Prostate gland (tissue), 2 donors: Measurements from ENCODE around the gene NAPB. TPM values are rescaled to one million over a fixed set of nuclear protein-coding genes. Genes with fewer than 3 reads are reported as not detected.

Source experiments
- DNase-seq: peaks from one replicate; pipeline ENCODE4 v3.0.0-alpha.2; 2019; ENCODE audit warnings: low spot score
- H3K27ac ChIP-seq, 2 donors: fragments of 200-600 bp; sonication (generic); 2 replicates each; pipeline ENCODE4 v1.5.1; 2017 to 2019
- H3K27me3 ChIP-seq: fragments of 200-600 bp; sonication (generic); replicated peaks from 2 replicates; pipeline ENCODE4 v1.5.1; 2019; ENCODE audit not compliant: insufficient read depth
- H3K36me3 ChIP-seq, 2 donors: fragments of 200-600 bp; sonication (generic); 1 replicate in 1 of 2; 2 replicates in 1 of 2; pipeline versions ENCODE4 v1.5.1 to v1.8.1; 2017 to 2019
- H3K4me1 ChIP-seq: fragments of 200-600 bp; sonication (generic); replicated peaks from 2 replicates; pipeline ENCODE4 v1.5.1; 2019
- H3K4me3 ChIP-seq, 2 donors: fragments of 200-600 bp; sonication (generic); 2 replicates each; pipeline ENCODE4 v1.5.1; 2017 to 2019
- H3K9me3 ChIP-seq: fragments of 200-600 bp; sonication (generic); 2 replicates; pipeline ENCODE4 v1.5.1; 2017
- CTCF ChIP-seq, 4 experiments: fragments of 200-600 bp in 2 of 4; fragments of 450-650 bp in 2 of 4; sonication (generic) in 2 of 4; IDR thresholded peaks; 1 replicate in 3 of 4; 2 replicates in 1 of 4; pipeline ENCODE4 v1.5.1; 2016 to 2019; ENCODE audit warnings: antibody characterized with exemption in 4 of 4, mild to moderate bottlenecking in 2 of 4, moderate library complexity in 2 of 4
- POLR2A ChIP-seq: fragments of 450-650 bp; IDR thresholded peaks from one replicate; pipeline ENCODE4 v1.6.1; 2016; ENCODE audit warnings: antibody characterized with exemption, mild to moderate bottlenecking
- POLR2AphosphoS5 ChIP-seq: sonication (generic); formaldehyde crosslinking; IDR thresholded peaks from one replicate; pipeline ENCODE4 v1.6.1; 2017; ENCODE audit warnings: antibody characterized with exemption
- WGBS: methylation state at CpG from one replicate; pipeline ENCODE4 v1.1.5; 2018; 5-methylcytosine and 5-hydroxymethylcytosine counted together
- intact Hi-C: fragments of 100-400 bp; cut with DNase I; formaldehyde crosslinking; loops from one replicate; pipeline ENCODE4 v1.14.2; 2022
- total RNA-seq, 2 donors: library from RNA; depleted of rRNA; stranded (reverse); fragments of >200 nt; gene quantifications; one replicate each; pipeline ENCODE4 v1.1.0, GENCODE V29; 2016

Gene NAPB
- total RNA-seq, 2 donors from 2014 or later: 8.1 to 24.3 TPM

GRCh38 chr20:23412026-23412425 is 9.3 kb downstream of the NAPB start:
- intact Hi-C loops: no loop called here
- WGBS: 45% methylated on average over 1 of the region's 1 CpG
- Histone ChIP-seq H3K4me3 (no peak overlapping the region), H3K27ac (no peak overlapping the region), H3K36me3 (no peaks in the 10 kb centered on the region), H3K27me3 (no peaks in the 10 kb centered on the region), H3K4me1 (no peaks in the 10 kb centered on the region), H3K9me3 (no peaks in the 10 kb centered on the region)
- no peak for DNase-seq
- TF ChIP-seq CTCF (IDR thresholded peaks at IDR 0.05) (no peak), POLR2AphosphoS5 (no peak), POLR2A (no peak)

- H3K27ac ChIP-seq: no peak overlapping the region
- no peak for DNase-seq
- TF ChIP-seq POLR2AphosphoS5: no peak
- TF ChIP-seq POLR2A: no peak
- TF ChIP-seq CTCF (IDR thresholded peaks at IDR 0.05): no peak
- no peaks in the 10 kb centered on the region for H3K9me3 ChIP-seq
- H3K4me3 ChIP-seq: no peak overlapping the region
- intact Hi-C loops: no loop called here
- no peaks in the 10 kb centered on the region for H3K27me3 ChIP-seq
- H3K4me1 ChIP-seq: no peaks in the 10 kb centered on the region
- 93% methylated on average over 3 of the region's 3 CpGs for WGBS
- H3K36me3 ChIP-seq: no peaks in the 10 kb centered on the region
Observed at GRCh38 chr20:23410916-23411695, 10.2 kb downstream of the NAPB start.

GRCh38 chr20:23409800-23410199 is 11.5 kb downstream of the NAPB start:
- DNase-seq: no peak
- WGBS: 81% methylated on average over 3 of the region's 3 CpGs
- no peak for TF ChIP-seq CTCF (IDR thresholded peaks at IDR 0.05)
- no peak for TF ChIP-seq POLR2AphosphoS5
- no peak for TF ChIP-seq POLR2A
- H3K27ac ChIP-seq: no peak overlapping the region
- intact Hi-C loops: no loop called here
- H3K4me3 ChIP-seq: no peak overlapping the region
- no peaks in the 10 kb centered on the region for H3K4me1 ChIP-seq
- H3K9me3 ChIP-seq: no peaks in the 10 kb centered on the region
- no peaks in the 10 kb centered on the region for H3K36me3 ChIP-seq
- H3K27me3 ChIP-seq: no peaks in the 10 kb centered on the region

GRCh38 chr20:23408957-23409356 is 12.3 kb downstream of the NAPB start:
- H3K9me3 ChIP-seq: no peaks in the 10 kb centered on the region
- no peak overlapping the region for H3K4me3 ChIP-seq
- 93% methylated on average over 2 of the region's 2 CpGs for WGBS
- intact Hi-C loops: no loop called here
- no peaks in the 10 kb centered on the region for H3K27me3 ChIP-seq
- no peaks in the 10 kb centered on the region for H3K4me1 ChIP-seq
- no peak overlapping the region for H3K27ac ChIP-seq
- DNase-seq: no peak
- TF ChIP-seq POLR2AphosphoS5: no peak
- no peaks in the 10 kb centered on the region for H3K36me3 ChIP-seq

DNA sequence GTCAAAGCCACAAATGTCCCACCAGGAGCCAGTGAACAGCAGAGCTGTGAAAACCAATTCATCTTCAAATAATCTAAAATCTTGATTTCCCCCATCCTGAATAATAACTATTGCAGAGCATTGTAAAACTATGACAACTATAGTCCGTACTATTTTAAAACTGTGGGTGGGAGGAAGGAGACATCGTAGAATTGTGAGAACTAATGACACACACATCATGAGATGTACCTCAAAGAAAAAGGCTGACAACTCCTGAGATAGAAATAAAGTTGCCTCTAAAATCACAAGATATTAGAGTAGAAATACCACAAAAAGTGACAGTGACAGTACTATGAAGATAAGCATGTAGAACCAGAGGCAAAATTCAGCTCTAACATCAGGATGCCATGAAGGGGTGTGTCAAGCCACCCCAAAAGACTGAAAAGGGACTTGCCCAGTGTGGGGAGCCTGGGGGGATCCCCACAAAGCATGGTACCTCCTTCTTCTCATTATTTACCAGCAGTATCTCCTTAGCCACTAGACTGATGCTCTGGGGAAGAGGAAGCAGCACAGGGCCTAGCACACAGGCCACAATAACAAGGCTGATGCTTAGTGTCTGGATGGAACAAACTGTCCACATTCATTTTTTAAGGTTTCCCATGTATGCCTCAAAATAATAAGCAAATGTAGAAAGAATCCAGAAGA is 13.4 kb downstream of the NAPB start:
- no peak overlapping the region for H3K27ac ChIP-seq
- H3K36me3 ChIP-seq: no peaks in the 10 kb centered on the region
- intact Hi-C loops: no loop called here
- TF ChIP-seq POLR2AphosphoS5: no peak
- TF ChIP-seq POLR2A: no peak
- no peak for TF ChIP-seq CTCF (IDR thresholded peaks at IDR 0.05)
- DNase-seq: no peak
- no peaks in the 10 kb centered on the region for H3K27me3 ChIP-seq
- H3K9me3 ChIP-seq: no peaks in the 10 kb centered on the region
- no peaks in the 10 kb centered on the region for H3K4me1 ChIP-seq
- H3K4me3 ChIP-seq: no peak overlapping the region
- 89% methylated on average over 2 of the region's 2 CpGs for WGBS
